C1 segment of cervical spinal cord (tissue), 14 donors: ENCODE data around the gene FCHO1.

Source experiments
- DNase-seq, 14 donors: peaks; one replicate each; lab custom pipeline; 2025; lab: John Stamatoyannopoulos, UW

The FCHO1 gene

DNA sequence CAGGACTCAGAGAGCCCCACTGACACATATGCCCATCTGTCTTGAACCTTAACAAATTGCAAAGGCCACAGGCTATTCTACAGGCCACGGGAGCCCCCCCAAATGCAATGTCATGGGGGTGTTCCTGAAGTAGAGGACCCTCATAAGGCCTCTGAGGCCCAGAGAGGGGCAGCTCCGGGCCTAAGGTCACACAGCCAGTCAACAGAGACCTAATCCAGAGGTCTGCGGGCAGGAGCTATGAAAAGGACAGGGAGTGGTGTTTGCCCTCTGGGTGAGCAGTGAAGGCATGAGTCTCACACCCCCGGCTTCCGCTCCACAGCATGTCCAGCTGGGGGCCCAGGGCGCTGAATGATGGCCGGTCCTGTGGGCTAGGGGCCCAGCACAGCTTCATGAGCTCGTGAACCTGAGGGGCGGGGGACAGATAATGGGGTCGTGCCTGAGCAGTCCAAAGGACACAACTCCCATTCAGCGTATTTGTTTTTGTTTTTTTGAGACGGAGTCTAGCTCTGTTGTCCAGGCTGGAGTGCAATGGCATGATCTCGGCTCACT, 75.3 kb downstream of the FCHO1 start:
- DNase-seq = no peak

GRCh38 chr19:17829855-17830566, 78.7 kb downstream of the FCHO1 start:
- peak in 2 of 14 donors; percentile 23 to 78 for DNase-seq

DNA sequence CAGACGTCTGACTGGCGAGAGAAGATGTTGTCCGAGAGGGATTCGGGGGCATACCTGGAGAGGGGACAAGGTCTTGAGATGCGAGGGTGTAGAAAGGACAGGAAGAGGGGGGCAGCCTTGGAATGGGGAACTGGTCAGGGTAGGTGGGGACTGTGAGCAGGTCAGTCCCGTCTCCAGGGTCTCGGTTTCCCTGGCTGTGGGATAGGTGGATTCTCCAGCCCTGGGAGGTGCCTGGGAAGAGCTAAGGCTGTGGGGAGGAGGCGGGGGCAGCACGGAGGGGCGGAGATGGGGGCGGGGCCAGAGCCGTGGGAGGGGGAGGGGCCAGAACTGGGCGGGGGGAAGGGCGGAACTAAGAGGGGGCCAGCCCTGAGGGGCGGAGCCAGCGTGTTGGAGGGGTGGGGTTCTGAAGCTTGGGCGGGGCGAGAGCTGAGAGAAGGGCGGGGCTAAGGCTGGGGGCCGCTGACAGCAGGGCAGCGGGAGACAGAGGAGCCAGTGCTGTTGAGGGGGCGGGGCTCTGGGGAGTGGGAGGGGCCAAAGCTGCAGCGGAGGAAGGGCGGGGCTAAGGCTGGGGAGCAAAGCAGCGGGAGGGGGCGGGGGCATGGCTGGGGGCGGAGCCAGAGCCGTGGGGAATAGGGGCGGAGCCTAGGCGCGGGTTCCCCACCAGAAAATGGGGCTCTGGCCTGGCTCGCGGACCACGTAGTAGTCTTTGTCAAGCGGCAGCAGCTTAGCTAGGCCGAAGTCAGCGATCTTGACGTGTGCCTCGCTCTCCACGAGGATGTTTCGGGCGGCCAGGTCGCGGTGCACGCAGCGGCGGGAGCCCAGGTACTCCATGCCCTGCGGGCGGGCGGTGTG, 79.5 kb downstream of the FCHO1 start:
- DNase-seq = peak in 4 of 14 donors; percentile 21 to 99 (median 48)

DNA sequence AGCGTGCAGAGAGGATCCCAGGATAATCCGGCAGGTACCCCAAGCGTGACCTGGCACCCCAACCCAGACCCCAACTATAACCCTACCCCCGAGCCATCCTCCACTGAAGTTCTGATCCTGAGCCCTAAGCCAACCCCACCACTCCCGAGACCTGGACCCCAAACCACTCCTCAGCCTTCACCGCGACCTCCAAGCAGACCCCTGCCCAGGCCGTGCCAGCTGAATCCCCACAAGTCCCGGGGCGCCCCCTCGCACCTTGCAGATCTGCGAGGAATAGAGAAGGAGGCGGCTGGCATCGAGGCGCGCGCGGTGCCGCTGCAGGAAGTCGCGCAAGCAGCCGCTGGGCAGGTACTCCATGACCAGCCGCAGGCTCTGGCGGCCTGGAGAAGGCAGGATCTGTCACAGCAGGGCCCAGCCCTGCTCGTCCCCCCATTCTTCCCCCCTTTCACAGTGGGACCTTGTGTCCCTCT, 80.2 kb downstream of the FCHO1 start:
- no peak for DNase-seq

DNA sequence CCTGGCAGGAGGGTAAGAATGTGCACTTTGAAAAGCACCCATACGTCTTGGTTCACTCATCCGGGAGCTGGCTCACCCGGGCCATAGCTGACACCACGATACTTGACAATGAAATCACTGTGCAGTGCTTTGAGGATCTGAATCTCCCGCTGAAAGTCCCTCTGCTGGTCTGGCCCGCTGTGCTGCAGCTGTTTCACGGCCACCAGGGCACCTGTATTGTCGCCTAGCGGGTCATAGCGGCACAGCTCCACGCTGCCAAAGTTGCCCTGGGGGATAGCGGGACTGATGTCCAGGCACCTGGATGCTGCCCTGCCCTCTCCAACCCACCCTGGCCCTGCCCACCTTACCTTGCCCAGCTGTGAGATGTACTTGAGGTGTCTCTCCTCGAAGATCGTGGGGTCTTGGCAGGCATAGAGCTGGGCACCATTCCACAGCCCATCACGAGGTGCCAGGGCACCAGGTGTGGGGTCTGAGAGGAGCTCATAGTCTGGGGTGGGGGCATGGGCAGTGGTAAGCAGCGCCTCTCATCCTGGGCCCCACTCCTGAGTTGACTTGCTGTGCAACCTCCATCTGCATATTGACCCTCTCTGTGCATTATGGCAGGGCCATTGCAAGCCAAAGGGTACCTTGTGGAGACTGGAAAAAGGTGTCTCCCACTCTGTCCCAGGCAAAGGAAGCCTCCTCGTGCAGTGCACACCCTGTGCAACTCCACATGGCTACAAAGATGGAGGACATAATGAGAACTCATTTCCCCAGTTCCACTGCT, 81.3 kb downstream of the FCHO1 start:
- DNase-seq = no peak

DNA sequence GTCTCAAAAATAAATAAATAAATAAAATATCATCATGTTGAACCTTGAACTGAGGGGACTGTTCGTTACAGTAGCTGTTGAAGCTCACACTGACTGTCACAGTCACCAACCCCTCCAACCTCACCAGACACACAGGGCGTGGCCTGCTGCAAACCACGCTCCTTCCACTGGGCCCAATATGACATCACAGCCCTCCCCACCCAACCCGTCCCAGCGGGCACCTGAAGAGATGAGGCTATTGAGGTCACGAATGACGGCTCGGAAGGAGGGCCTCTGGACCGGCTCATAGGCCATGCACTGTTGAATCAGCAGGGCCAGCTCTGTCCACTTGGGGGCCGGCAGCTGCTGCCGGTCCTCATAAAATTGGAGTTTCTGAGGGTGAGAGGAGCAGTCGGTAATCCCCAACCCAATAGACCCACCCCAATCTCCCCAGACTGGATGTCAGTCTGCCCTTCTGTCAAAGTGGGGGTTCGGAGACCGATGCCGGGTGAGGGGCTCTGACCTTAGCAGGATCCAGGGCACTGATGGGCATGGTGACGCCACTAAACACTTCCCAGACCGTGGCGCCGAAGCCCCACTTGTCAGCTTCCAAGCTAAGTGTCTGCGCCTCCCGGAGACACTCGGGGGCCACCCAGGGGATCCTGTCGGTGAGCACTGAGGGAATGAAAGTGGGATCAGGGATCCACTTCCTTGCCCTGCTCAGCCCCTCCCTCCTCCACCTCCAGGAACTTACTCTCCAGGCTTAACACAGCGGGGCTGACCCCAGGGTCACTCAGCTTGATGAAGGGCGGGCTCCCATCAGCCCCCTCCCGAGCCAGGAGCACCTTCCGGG, 83.3 kb downstream of the FCHO1 start:
- DNase-seq = no peak

DNA sequence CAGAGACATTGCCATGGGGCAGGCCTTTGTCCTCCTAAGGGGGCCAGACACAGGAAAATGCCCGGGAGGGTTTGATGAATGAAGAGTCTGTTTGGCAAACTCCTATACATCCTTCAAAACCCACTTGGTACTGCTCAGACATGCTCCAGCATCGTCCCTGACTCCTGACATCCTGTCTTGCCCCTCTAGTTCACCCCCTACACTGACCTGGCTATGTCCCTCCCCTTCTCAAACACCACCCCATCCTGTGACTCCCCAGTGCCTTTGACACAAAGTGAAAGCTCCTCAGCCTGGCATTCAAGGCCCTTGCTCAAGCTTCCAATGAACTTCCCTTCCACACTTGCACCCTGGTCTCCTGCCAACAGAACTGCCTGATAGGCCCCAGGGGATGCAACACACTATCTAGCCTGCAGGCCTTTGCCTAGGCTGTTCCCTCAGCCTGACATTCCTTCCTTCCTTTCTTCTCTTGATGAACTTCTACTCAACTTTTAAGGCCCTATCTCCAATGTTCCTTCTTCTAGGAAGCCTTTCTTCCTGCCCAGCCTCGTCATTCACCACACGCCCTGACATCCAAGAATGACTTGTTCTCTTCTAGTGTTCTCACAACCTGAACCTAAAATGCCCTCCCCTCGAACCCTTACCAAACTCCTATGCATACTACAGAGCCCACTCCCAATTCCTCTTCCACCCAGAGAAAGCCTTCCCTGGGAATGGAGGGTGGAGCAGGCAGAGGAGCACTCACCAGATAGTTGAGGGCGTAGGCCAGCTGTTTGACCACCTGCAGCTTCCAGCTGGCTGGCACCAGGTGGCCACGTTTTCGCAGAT, 84.1 kb downstream of the FCHO1 start:
- DNase-seq = no peak

DNA sequence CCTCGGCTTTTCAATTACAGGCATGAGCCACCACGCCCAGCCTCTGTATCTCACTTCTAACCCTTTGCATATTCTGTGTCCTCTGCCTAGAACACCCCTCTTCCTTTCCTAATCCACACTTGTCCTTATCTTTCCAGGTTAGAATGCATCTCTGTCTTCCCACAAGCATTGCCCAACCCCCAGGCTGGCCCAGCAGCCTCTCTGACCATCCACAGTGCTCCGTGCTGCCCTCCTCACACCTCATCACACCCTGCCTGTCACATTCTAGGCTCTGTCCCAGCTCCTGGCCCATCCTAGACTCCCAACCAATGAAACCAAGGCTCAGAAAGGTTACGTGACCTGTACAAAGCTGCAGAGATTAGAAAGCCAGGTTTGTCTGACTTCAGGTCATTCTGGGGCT, 85.3 kb downstream of the FCHO1 start:
- no peak for DNase-seq

DNA sequence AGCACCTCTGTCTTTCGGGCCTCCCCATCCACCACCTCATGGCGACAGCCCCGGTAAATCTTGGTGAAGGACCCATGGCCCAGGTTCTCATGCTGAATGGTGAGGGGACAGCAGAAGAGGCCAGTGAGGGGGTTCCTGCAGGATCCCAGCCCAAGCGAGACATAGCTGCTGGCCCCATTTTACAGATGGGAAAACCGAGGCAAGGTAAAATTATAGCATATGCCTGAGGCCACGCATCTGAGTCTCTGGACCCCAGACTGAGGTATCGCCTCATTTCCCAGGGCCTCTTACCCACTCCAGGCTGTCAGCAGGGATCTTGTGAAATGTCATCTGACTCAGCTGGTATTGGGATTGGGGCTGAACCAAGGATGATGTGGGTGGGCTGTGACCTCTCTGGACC, 86.7 kb downstream of the FCHO1 start:
- DNase-seq = no peak
